Measurements from ENCODE around the gene GLI3.

Gene GLI3

GRCh38 chr7:42248579-42248978, 11.6 kb upstream of the GLI3 start:
- H3K4me3 ChIP-seq (ENCODE audit: low read length) = no peak overlapping the region
- DNase-seq (ENCODE audit: low read depth) = no peak
- TF ChIP-seq, protein P1, sequence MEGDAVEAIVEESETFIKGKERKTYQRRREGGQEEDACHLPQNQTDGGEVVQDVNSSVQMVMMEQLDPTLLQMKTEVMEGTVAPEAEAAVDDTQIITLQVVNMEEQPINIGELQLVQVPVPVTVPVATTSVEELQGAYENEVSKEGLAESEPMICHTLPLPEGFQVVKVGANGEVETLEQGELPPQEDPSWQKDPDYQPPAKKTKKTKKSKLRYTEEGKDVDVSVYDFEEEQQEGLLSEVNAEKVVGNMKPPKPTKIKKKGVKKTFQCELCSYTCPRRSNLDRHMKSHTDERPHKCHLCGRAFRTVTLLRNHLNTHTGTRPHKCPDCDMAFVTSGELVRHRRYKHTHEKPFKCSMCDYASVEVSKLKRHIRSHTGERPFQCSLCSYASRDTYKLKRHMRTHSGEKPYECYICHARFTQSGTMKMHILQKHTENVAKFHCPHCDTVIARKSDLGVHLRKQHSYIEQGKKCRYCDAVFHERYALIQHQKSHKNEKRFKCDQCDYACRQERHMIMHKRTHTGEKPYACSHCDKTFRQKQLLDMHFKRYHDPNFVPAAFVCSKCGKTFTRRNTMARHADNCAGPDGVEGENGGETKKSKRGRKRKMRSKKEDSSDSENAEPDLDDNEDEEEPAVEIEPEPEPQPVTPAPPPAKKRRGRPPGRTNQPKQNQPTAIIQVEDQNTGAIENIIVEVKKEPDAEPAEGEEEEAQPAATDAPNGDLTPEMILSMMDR (IDR thresholded peaks at IDR 0.05; ENCODE audit: insufficient read depth, low read depth, low read length, missing control alignments) = no peak

DNA sequence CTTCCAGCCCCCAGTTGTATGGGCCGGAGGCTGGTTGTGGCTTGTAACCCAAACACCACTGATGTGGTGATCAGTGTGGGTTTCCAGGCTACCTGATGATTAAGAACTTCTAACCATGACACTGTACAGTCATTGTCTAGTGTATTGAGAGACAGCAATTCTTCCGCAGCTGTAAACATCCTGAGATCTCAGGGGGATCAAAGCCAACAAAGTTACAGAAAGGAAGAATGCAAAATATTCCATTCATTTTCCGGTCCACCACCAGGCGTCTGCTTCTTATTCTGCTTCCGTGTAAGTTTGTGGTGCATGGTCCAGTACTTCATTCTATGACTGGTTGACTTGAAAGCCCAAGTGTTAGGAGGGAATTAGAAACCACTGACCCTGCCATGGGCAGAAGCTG, 10.3 kb upstream of the GLI3 start:
- no peak overlapping the region for H3K4me3 ChIP-seq (ENCODE audit: low read length)
- TF ChIP-seq, protein P1 (IDR thresholded peaks at IDR 0.05; ENCODE audit: insufficient read depth, low read depth, low read length, missing control alignments) = no peak
- no peak for DNase-seq (ENCODE audit: low read depth)

DNA sequence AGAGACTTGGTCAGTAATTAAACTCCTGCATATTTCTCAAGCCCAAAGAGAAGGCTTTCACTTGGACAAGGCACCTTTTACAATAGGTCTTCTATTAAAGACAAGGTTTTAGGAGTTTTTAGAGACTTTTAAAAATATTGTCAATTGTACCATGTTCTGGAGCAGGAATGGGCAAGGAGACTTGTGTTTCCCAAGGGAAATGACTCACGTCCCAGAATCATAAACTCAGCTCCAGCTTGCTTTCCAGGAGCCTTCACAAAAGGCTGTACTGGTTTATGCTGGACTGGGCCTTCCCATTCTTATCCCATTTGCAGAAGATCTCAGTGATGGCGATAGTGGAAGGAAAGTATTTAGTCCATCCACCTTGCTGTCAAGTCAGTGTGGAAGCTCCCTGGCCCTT, 7.8 kb upstream of the GLI3 start:
- no peak overlapping the region for H3K4me3 ChIP-seq (ENCODE audit: low read length)
- peak; percentile 75 for DNase-seq (ENCODE audit: low read depth)
- TF ChIP-seq, protein P1 (IDR thresholded peaks at IDR 0.05; ENCODE audit: insufficient read depth, low read depth, low read length, missing control alignments) = no peak

DNA sequence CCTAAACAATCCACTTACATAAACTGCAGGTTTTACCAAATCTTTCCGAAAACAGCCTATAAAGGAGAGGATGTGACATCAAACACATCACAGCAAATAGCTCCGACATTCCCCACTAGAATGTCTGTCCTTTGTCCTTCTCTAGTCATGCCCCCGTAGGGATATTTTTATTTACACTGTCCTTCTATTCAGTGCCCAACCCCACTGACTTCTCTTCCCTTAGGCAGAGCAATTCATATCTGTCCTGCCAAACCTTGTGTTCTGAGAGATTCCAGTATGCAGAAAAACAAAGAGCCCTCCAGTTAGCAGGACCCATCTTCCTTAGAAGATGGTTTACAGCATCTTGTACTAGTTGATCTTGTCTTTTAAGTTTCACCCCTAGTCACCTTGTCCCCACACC, 5.4 kb upstream of the GLI3 start:
- TF ChIP-seq, protein P1 (IDR thresholded peaks at IDR 0.05; ENCODE audit: insufficient read depth, low read depth, low read length, missing control alignments) = no peak
- no peak overlapping the region for H3K4me3 ChIP-seq (ENCODE audit: low read length)
- DNase-seq (ENCODE audit: low read depth) = no peak

DNA sequence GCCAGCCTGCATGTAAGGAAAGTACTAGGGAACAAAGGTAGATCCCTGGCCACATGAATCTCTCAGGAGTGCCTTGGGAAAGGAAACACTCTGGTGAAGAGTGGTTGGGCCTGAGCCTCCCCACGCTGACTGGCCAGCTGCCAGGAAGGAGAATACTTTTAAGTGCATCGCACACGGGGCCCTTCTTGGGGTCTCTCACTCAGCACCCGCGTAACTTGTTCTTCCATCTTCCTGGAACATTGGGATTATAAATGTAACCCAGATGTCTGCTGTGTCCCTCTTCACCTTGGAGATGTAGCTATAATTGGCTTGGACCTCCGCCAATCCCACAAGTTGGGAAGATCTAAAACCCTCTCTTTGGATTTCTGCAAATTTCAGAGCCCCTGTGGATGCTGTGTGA, 4.4 kb upstream of the GLI3 start:
- no peak for DNase-seq (ENCODE audit: low read depth)
- H3K4me3 ChIP-seq (ENCODE audit: low read length) = no peak overlapping the region
- TF ChIP-seq, protein P1 (IDR thresholded peaks at IDR 0.05; ENCODE audit: insufficient read depth, low read depth, low read length, missing control alignments) = no peak

DNA sequence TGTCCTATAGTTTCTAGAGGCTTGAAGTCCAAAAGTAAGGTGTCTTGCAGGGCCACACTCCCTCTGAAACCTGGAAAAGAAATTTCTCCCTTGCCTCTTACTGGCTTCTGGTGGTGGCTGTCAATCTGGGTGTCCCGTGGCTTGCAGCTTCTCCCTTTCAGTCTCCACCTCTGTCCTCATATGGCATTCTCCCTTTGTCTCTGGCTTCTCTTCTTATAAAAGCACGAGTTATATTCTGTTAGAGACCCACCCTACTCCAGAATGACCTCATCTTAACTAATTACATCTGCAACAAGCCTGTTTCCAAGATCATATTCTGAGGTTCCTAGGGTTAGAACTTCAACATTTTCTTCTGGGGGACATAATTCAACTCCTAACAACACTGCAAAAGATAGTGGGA, 3.4 kb upstream of the GLI3 start:
- H3K4me3 ChIP-seq (ENCODE audit: low read length) = no peak overlapping the region
- TF ChIP-seq, protein P1 (IDR thresholded peaks at IDR 0.05; ENCODE audit: insufficient read depth, low read depth, low read length, missing control alignments) = no peak
- DNase-seq (ENCODE audit: low read depth) = no peak

GRCh38 chr7:42238709-42239366, 1.8 kb upstream of the GLI3 start:
- no peak overlapping the region for H3K4me3 ChIP-seq (ENCODE audit: low read length)
- TF ChIP-seq, protein P1 (IDR thresholded peaks at IDR 0.05; ENCODE audit: insufficient read depth, low read depth, low read length, missing control alignments) = no peak
- peak; percentile 79 for DNase-seq (ENCODE audit: low read depth)
